Activated T-helper 17 cell treated with anti-CD3 and anti-CD28 coated beads, Interleukin-2, amount 50 U/mL, for 72 hours (primary cell): ENCODE data around the gene KLF15. TPM values are rescaled to one million over a fixed set of nuclear protein-coding genes. Genes with fewer than 3 reads are reported as not detected.
A peak's percentile ranks its signal among the peaks of the same experiment; 100 is the strongest.

ENCODE experiments used
- ATAC-seq: fragments of 150-1000 bp; cut with Tn5 transposase; replicated peaks from 2 replicates; pipeline ENCODE4 v1.10.0; 2021; ENCODE audit warnings: mild to moderate bottlenecking, moderate library complexity
- H3K27ac Mint-ChIP-seq: one replicate; pipeline ENCODE4 v1.8.0; 2022; ENCODE audit warnings: mixed read lengths
- H3K27me3 Mint-ChIP-seq: one replicate; pipeline ENCODE4 v1.8.0; 2022; ENCODE audit warnings: mixed read lengths
- H3K36me3 Mint-ChIP-seq: one replicate; pipeline ENCODE4 v1.8.0; 2022; ENCODE audit warnings: low read depth, mild to moderate bottlenecking, mixed read lengths
- H3K4me1 Mint-ChIP-seq: one replicate; pipeline ENCODE4 v1.8.0; 2022; ENCODE audit warnings: mixed read lengths
- H3K4me3 Mint-ChIP-seq: one replicate; pipeline ENCODE4 v1.8.0; 2022; ENCODE audit warnings: mild to moderate bottlenecking, mixed read lengths
- H3K9me3 Mint-ChIP-seq: one replicate; pipeline ENCODE4 v1.8.0; 2022; ENCODE audit warnings: mixed read lengths
- total RNA-seq, 2 donors: library from RNA; stranded (reverse); gene quantifications; one replicate each; pipeline ENCODE4 v1.2.3, GENCODE V29; 2022

The KLF15 gene
- total RNA-seq, 2 donors from 2014 or later = 0.16 TPM; not detected in 1

GRCh38 chr3:126360046-126360713 lies 3.0 kb upstream of the KLF15 start:
- H3K36me3 Mint-ChIP-seq = no peaks in the 10 kb centered on the region
- no peak overlapping the region for H3K27ac Mint-ChIP-seq
- ATAC-seq = no peak
- H3K9me3 Mint-ChIP-seq = no peaks in the 10 kb centered on the region
- peaks cover 5% of the 10 kb centered on the region for H3K4me1 Mint-ChIP-seq
- no peak overlapping the region for H3K4me3 Mint-ChIP-seq
- peaks cover 37% of the 10 kb centered on the region for H3K27me3 Mint-ChIP-seq

GRCh38 chr3:126358816-126359181 lies 1.6 kb upstream of the KLF15 start:
- Mint-ChIP-seq H3K9me3 (no peaks in the 10 kb centered on the region), H3K4me3 (peak overlapping the region; percentile 78), H3K27ac (no peak overlapping the region), H3K36me3 (no peaks in the 10 kb centered on the region), H3K27me3 (peaks cover 37% of the 10 kb centered on the region), H3K4me1 (peaks cover 5% of the 10 kb centered on the region)
- no peak for ATAC-seq

- no peak for ATAC-seq
- Mint-ChIP-seq H3K9me3 (no peaks in the 10 kb centered on the region), H3K4me3 (peak overlapping the region; percentile 78), H3K4me1 (peaks cover 5% of the 10 kb centered on the region), H3K27ac (no peak overlapping the region), H3K36me3 (no peaks in the 10 kb centered on the region), H3K27me3 (peaks cover 37% of the 10 kb centered on the region)
Measured at GRCh38 chr3:126358038-126358815, 1.0 kb upstream of the KLF15 start.

- no peaks in the 10 kb centered on the region for H3K9me3 Mint-ChIP-seq
- ATAC-seq = no peak
- peaks cover 5% of the 10 kb centered on the region for H3K4me1 Mint-ChIP-seq
- H3K27me3 Mint-ChIP-seq = peaks cover 32% of the 10 kb centered on the region
- no peaks in the 10 kb centered on the region for H3K36me3 Mint-ChIP-seq
- H3K4me3 Mint-ChIP-seq = peak overlapping the region; percentile 74
- H3K27ac Mint-ChIP-seq = no peak overlapping the region
Measured at GRCh38 chr3:126356373-126357264, 589 bp downstream of the KLF15 start.

GRCh38 chr3:126355777-126356372 lies 1.3 kb downstream of the KLF15 start:
- Mint-ChIP-seq H3K27me3 (peaks cover 28% of the 10 kb centered on the region), H3K4me1 (peaks cover 5% of the 10 kb centered on the region), H3K4me3 (peak overlapping the region; percentile 74), H3K36me3 (no peaks in the 10 kb centered on the region), H3K9me3 (no peaks in the 10 kb centered on the region), H3K27ac (no peak overlapping the region)
- no peak for ATAC-seq

GRCh38 chr3:126355251-126355650 lies 2.0 kb downstream of the KLF15 start:
- Mint-ChIP-seq H3K36me3 (no peaks in the 10 kb centered on the region), H3K9me3 (no peaks in the 10 kb centered on the region), H3K4me1 (peaks cover 5% of the 10 kb centered on the region), H3K27me3 (peaks cover 27% of the 10 kb centered on the region), H3K4me3 (peak overlapping the region; percentile 74), H3K27ac (no peak overlapping the region)
- no peak for ATAC-seq

GRCh38 chr3:126354776-126355175 lies 2.4 kb downstream of the KLF15 start:
- Mint-ChIP-seq H3K9me3 (no peaks in the 10 kb centered on the region), H3K4me1 (peaks cover 5% of the 10 kb centered on the region), H3K36me3 (no peaks in the 10 kb centered on the region), H3K27me3 (peaks cover 23% of the 10 kb centered on the region), H3K27ac (no peak overlapping the region), H3K4me3 (no peak overlapping the region)
- no peak for ATAC-seq

- Mint-ChIP-seq H3K27ac (no peak overlapping the region), H3K9me3 (no peaks in the 10 kb centered on the region), H3K36me3 (no peaks in the 10 kb centered on the region), H3K4me1 (peaks cover 5% of the 10 kb centered on the region), H3K27me3 (peaks cover 15% of the 10 kb centered on the region), H3K4me3 (no peak overlapping the region)
- no peak for ATAC-seq
Measured at GRCh38 chr3:126353694-126354321, 3.4 kb downstream of the KLF15 start.

GRCh38 chr3:126352476-126353454 lies 4.4 kb downstream of the KLF15 start:
- peaks cover 5% of the 10 kb centered on the region for H3K4me1 Mint-ChIP-seq
- H3K27ac Mint-ChIP-seq = no peak overlapping the region
- H3K9me3 Mint-ChIP-seq = no peaks in the 10 kb centered on the region
- no peaks in the 10 kb centered on the region for H3K36me3 Mint-ChIP-seq
- ATAC-seq = no peak
- H3K27me3 Mint-ChIP-seq = peaks cover 10% of the 10 kb centered on the region
- H3K4me3 Mint-ChIP-seq = no peak overlapping the region

- Mint-ChIP-seq H3K9me3 (no peaks in the 10 kb centered on the region), H3K4me3 (no peak overlapping the region), H3K36me3 (no peaks in the 10 kb centered on the region), H3K27ac (no peak overlapping the region), H3K4me1 (peaks cover 5% of the 10 kb centered on the region), H3K27me3 (peaks cover 10% of the 10 kb centered on the region)
- ATAC-seq = no peak
Measured at GRCh38 chr3:126351771-126352475, 5.3 kb downstream of the KLF15 start.

- Mint-ChIP-seq H3K27me3 (peaks cover 8% of the 10 kb centered on the region), H3K4me1 (peaks cover 2% of the 10 kb centered on the region)
Measured at GRCh38 chr3:126351086-126351770, 6.0 kb downstream of the KLF15 start.

GRCh38 chr3:126350502-126351085 lies 6.6 kb downstream of the KLF15 start:
- H3K27ac Mint-ChIP-seq = no peak overlapping the region
- no peak overlapping the region for H3K4me3 Mint-ChIP-seq
- no peaks in the 10 kb centered on the region for H3K36me3 Mint-ChIP-seq
- H3K4me1 Mint-ChIP-seq = no peaks in the 10 kb centered on the region
- H3K9me3 Mint-ChIP-seq = no peaks in the 10 kb centered on the region
- peaks cover 5% of the 10 kb centered on the region for H3K27me3 Mint-ChIP-seq
- ATAC-seq = no peak

More at GRCh38 chr3:126351086-126351770, 6.0 kb downstream of the KLF15 start:
- no peak overlapping the region for H3K4me3 Mint-ChIP-seq
- no peaks in the 10 kb centered on the region for H3K9me3 Mint-ChIP-seq
- H3K36me3 Mint-ChIP-seq = no peaks in the 10 kb centered on the region
- H3K27ac Mint-ChIP-seq = no peak overlapping the region
- no peak for ATAC-seq
